A673 (cell line): ENCODE measurements around the gene NCKAP5.

Experiments used
- CTCF ChIP-seq: fragments of 300-800, 200-600 bp; sonication (generic); conservative IDR thresholded peaks from 2 replicates; pipeline ENCODE4 v1.5.1; 2017; ENCODE audit warnings: low read depth, mild to moderate bottlenecking, antibody characterized with exemption, low read length, moderate library complexity, mixed read lengths
- EZH2 ChIP-seq: fragments of 200-600 bp; sonication (generic); IDR thresholded peaks from 2 replicates; pipeline ENCODE4 v1.6.1; 2017; ENCODE audit warnings: borderline replicate concordance, low read depth, mild to moderate bottlenecking, mixed read lengths, antibody characterized with exemption, low read length; ENCODE audit not compliant: poor library complexity, severe bottlenecking

GRCh38 chr2:133521146-133521745 is 47.0 kb downstream of the NCKAP5 start:
- TF ChIP-seq CTCF (no peak), EZH2 (no peak)
